Esophagus squamous epithelium (tissue), 4 donors: Measurements from ENCODE around the gene SCD5.

ENCODE experiments used
- CTCF ChIP-seq, 6 experiments: fragments of 450-650 bp in 4 of 6; fragments of 200-600 bp in 2 of 6; sonication (generic) in 2 of 6; IDR thresholded peaks; one replicate each; pipeline ENCODE4 v1.5.1; 2016 to 2019; ENCODE audit warnings: antibody characterized with exemption in 6 of 6, mild to moderate bottlenecking in 4 of 6, moderate library complexity in 4 of 6
- POLR2A ChIP-seq, 4 donors: fragments of 450-650 bp; IDR thresholded peaks; one replicate each; pipeline ENCODE4 v1.6.1; 2017; ENCODE audit warnings: antibody characterized with exemption in 4 of 4, mild to moderate bottlenecking in 4 of 4, moderate library complexity in 3 of 4

GRCh38 chr4:82775243-82775642 is 23.4 kb downstream of the SCD5 start:
- TF ChIP-seq CTCF (IDR thresholded peaks at IDR 0.05) (no peak), POLR2A (IDR thresholded peaks at IDR 0.05) (no peak)
